Stomach (tissue), 9 donors: Measurements from ENCODE around the gene SGTB. TPM values are rescaled to one million over a fixed set of nuclear protein-coding genes. Genes with fewer than 3 reads are reported as not detected.

Experiments
- DNase-seq, 2 donors: peaks; one replicate each; pipeline versions ENCODE4 v3.0.0 to v3.0.0-alpha.2; 2013 to 2019
- H3K27ac ChIP-seq, 5 donors: fragments of 200-600 bp in 4 of 5; sonication (generic) in 4 of 5; one replicate each; pipeline ENCODE4 v1.5.1; 2013 to 2019; ENCODE audit warnings: mild to moderate bottlenecking in 1 of 5, moderate library complexity in 1 of 5
- H3K27me3 ChIP-seq, 3 donors: fragments of 200-600 bp; sonication (generic); one replicate each; pipeline ENCODE4 v1.5.1; 2017 to 2019; ENCODE audit warnings: mixed run types in 1 of 3
- H3K36me3 ChIP-seq, 4 donors: fragments of 200-600 bp; sonication (generic); 1 replicate in 3 of 4; 2 replicates in 1 of 4; pipeline ENCODE4 v1.5.1; 2016 to 2019
- H3K4me1 ChIP-seq, 4 donors: fragments of 200-600 bp; sonication (generic); one replicate each; pipeline ENCODE4 v1.5.1; 2016 to 2019
- H3K4me3 ChIP-seq, 4 donors: fragments of 200-600 bp; sonication (generic) in 3 of 4; one replicate each; pipeline ENCODE4 v1.5.1; 2016 to 2019; ENCODE audit warnings: mild to moderate bottlenecking in 1 of 4
- H3K9me3 ChIP-seq, 4 donors: fragments of 200-600 bp; sonication (generic); one replicate each; pipeline ENCODE4 v1.5.1; 2016 to 2019
- CTCF ChIP-seq, 7 experiments: fragments of 450-650 bp in 4 of 7; fragments of 200-600 bp in 3 of 7; sonication (generic) in 3 of 7; IDR thresholded peaks; one replicate each; pipeline ENCODE4 v1.5.1; 2016 to 2019; ENCODE audit warnings: antibody characterized with exemption in 7 of 7, control low read depth in 2 of 7, mild to moderate bottlenecking in 1 of 7
- EP300 ChIP-seq: sonication (generic); formaldehyde crosslinking; IDR thresholded peaks from one replicate; pipeline ENCODE4 v1.6.1; 2017; ENCODE audit warnings: antibody characterized with exemption
- POLR2A ChIP-seq, 4 donors: fragments of 450-650 bp; IDR thresholded peaks; one replicate each; pipeline ENCODE4 v1.6.1; 2016; ENCODE audit warnings: antibody characterized with exemption in 4 of 4, control low read depth in 2 of 4, mild to moderate bottlenecking in 1 of 4, moderate library complexity in 1 of 4
- POLR2AphosphoS5 ChIP-seq, 3 donors: sonication (generic); formaldehyde crosslinking; IDR thresholded peaks; one replicate each; pipeline ENCODE4 v1.6.1; 2016; ENCODE audit warnings: antibody characterized with exemption in 3 of 3
- WGBS, 5 donors: extraction: QIAGEN DNeasy Blood & Tissue Kit in 3 of 5; methylation state at CpG; one replicate each; pipeline versions ENCODE4 v1.1.5 to v1.1.7; 2013 to 2018; 5-methylcytosine and 5-hydroxymethylcytosine counted together
- intact Hi-C: fragments of 100-400 bp; cut with DNase I; formaldehyde crosslinking; loops from one replicate; pipeline ENCODE4 v1.15.1; 2023; ENCODE audit warnings: low total_unique reads
- polyA plus RNA-seq, 3 donors: library from polyadenylated mRNA; stranded (reverse); fragments of 200-250 nt; gene quantifications; one replicate each; pipeline ENCODE4 v1.2.3, GENCODE V29; 2013
- total RNA-seq, 5 donors: library from RNA; depleted of rRNA; stranded (reverse); fragments of >200 nt; gene quantifications; one replicate each; pipeline versions ENCODE4 v1.1.0 to v1.2.3, GENCODE V29; 2014 to 2016
- donor health status: healthy with polysubstance abuse.
- donor health status: Bipolar disorder and iron deficiency.
- donor health status: healthy.

SGTB gene
- total and polyA plus RNA-seq, 8 donors: 1.1 to 39.7 (median 3.6) TPM; not detected in 1

DNA sequence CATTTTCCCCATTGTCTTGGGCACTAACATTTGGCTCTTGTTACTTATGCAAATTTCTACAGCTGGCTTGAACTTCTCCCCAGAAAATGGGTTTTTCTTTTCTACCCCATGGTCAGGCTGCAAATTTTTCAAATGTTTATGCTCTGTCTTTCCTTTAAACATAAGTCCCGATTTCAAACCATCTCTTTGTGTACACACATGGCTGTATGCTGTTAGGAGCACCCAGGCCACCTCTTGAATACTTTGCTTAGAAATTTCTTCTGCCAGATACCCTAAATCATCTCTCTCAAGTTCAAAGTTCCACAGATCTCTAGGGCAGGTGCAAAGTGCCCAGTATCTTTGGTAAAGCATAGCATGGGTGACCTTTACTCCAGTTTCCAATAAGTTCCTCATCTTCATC is 45.7 kb upstream of the SGTB start:
- Histone ChIP-seq H3K27me3 (no peaks in the 10 kb centered on the region), H3K27ac (no peak overlapping the region), H3K36me3 (peaks cover 0 to 12% (median 5%) of the 10 kb centered on the region in 4 donors), H3K4me1 (no peaks in the 10 kb centered on the region), H3K9me3 (no peaks in the 10 kb centered on the region), H3K4me3 (no peak overlapping the region)
- no peak for TF ChIP-seq CTCF (IDR thresholded peaks at IDR 0.05)
- TF ChIP-seq POLR2A (IDR thresholded peaks at IDR 0.05): no peak
- TF ChIP-seq EP300: no peak
- no peak for TF ChIP-seq POLR2AphosphoS5 (IDR thresholded peaks at IDR 0.05)
- no peak for DNase-seq
- 83 to 95% (median 91%) methylated on average over 1 of the region's 1 CpG for whole genome bisulfite sequencing, 5 donors
- intact Hi-C loops: no loop called here

DNA sequence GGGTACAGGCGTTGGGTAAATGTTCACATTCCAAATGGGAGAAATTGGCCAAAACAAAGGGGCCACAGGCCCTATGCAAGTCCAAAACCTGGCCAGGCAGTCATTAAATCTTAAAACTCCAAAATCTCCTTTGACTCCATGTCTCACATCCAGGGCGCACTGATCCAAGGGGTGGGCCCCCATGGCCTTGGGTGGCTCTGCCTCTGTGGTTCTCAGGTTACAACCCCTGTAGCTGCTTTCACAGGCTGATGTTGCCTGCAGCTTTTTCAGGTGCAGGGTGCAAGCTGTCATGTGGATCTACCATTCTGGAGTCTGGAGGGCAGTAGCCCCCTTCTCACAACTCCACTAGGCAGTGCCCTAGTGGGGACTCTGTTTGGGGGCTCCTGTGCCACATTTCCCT is 44.9 kb upstream of the SGTB start:
- no peaks in the 10 kb centered on the region for H3K27me3 ChIP-seq
- intact Hi-C loops: no loop called here
- H3K4me3 ChIP-seq: no peak overlapping the region
- DNase-seq: no peak
- H3K4me1 ChIP-seq: no peaks in the 10 kb centered on the region
- H3K36me3 ChIP-seq: peaks cover 0 to 12% (median 5%) of the 10 kb centered on the region in 4 donors
- WGBS, 5 donors: 95 to 99% (median 98%) methylated on average over 2 of the region's 2 CpGs
- H3K9me3 ChIP-seq: no peaks in the 10 kb centered on the region
- TF ChIP-seq CTCF (IDR thresholded peaks at IDR 0.05) (no peak), POLR2A (IDR thresholded peaks at IDR 0.05) (no peak), EP300 (no peak), POLR2AphosphoS5 (IDR thresholded peaks at IDR 0.05) (no peak)
- no peak overlapping the region for H3K27ac ChIP-seq

- no peak for TF ChIP-seq POLR2AphosphoS5 (IDR thresholded peaks at IDR 0.05)
- no peak for TF ChIP-seq EP300
- Histone ChIP-seq H3K4me3 (no peak overlapping the region), H3K27ac (no peak overlapping the region), H3K9me3 (no peaks in the 10 kb centered on the region), H3K36me3 (peaks cover 0 to 12% (median 5%) of the 10 kb centered on the region in 4 donors), H3K4me1 (peaks cover 0 to 4% (median 2%) of the 10 kb centered on the region in 4 donors), H3K27me3 (no peaks in the 10 kb centered on the region)
- WGBS, 5 donors: 64 to 95% (median 90%) methylated on average over 2 of the region's 2 CpGs
- intact Hi-C loops: no loop called here
- DNase-seq: no peak
Measured at GRCh38 chr5:65766175-65766574, 44.3 kb upstream of the SGTB start.

- 93 to 100% (median 97%) methylated on average over 1 of the region's 1 CpG for WGBS, 5 donors
- DNase-seq: no peak
- H3K4me1 ChIP-seq: peaks cover 0 to 10% (median 5%) of the 10 kb centered on the region in 4 donors
- intact Hi-C loops: no loop called here
- TF ChIP-seq POLR2A (IDR thresholded peaks at IDR 0.05) (no peak), CTCF (IDR thresholded peaks at IDR 0.05) (no peak), EP300 (no peak), POLR2AphosphoS5 (IDR thresholded peaks at IDR 0.05) (no peak)
- H3K36me3 ChIP-seq: peaks cover 0 to 12% (median 5%) of the 10 kb centered on the region in 4 donors
- H3K9me3 ChIP-seq: no peaks in the 10 kb centered on the region
- H3K4me3 ChIP-seq: no peak overlapping the region
- H3K27ac ChIP-seq: no peak overlapping the region
- H3K27me3 ChIP-seq: no peaks in the 10 kb centered on the region
Measured at GRCh38 chr5:65765582-65765981, 43.7 kb upstream of the SGTB start.

DNA sequence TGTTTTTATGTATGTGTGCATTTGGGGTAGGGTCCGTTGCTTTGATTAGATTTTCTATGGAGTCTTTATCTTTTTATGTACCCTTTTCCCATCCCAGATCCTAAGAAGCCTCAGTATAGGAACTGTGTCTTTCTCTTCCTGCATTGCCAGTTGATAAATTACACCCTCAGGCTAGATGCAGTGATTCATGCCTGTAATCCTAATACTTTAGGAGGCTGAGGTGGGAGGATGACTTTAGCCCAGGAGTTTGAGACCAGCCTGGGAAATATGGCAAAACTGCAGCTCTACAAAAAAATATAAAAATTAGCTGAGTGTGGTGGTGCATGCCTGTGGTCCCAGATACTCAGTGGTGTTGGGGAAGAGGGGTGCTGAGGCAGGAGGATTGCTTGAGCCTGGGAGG is 40.3 kb upstream of the SGTB start:
- H3K4me3 ChIP-seq: no peak overlapping the region
- H3K9me3 ChIP-seq: no peaks in the 10 kb centered on the region
- H3K27me3 ChIP-seq: no peaks in the 10 kb centered on the region
- no peak for TF ChIP-seq EP300
- no peak for TF ChIP-seq CTCF (IDR thresholded peaks at IDR 0.05)
- TF ChIP-seq POLR2AphosphoS5 (IDR thresholded peaks at IDR 0.05): no peak
- no peak for TF ChIP-seq POLR2A (IDR thresholded peaks at IDR 0.05)
- H3K27ac ChIP-seq: no peak overlapping the region
- H3K36me3 ChIP-seq: peaks cover 0 to 26% (median 16%) of the 10 kb centered on the region in 4 donors
- H3K4me1 ChIP-seq: peaks cover 0 to 13% (median 6%) of the 10 kb centered on the region in 4 donors
- intact Hi-C loops: no loop called here
- no peak for DNase-seq
- WGBS, 5 donors: 53 to 79% (median 70%) methylated on average over 1 of the region's 1 CpG
